IPS-18a (cell line): ENCODE data around the gene CREB5.

Experiments
- H3K27ac ChIP-seq: one replicate; pipeline ENCODE4 v1.5.1; 2013; ENCODE audit warnings: low read length
- H3K27me3 ChIP-seq: one replicate; pipeline ENCODE4 v1.6.1; 2013; ENCODE audit warnings: mild to moderate bottlenecking, low read length; ENCODE audit not compliant: control insufficient read depth, insufficient read depth
- H3K36me3 ChIP-seq: one replicate; pipeline ENCODE4 v1.6.1; 2013; ENCODE audit warnings: low read depth, low read length; ENCODE audit not compliant: control insufficient read depth
- H3K4me1 ChIP-seq: one replicate; pipeline ENCODE4 v1.6.1; 2013; ENCODE audit warnings: low read depth, low read length; ENCODE audit not compliant: control insufficient read depth
- H3K4me3 ChIP-seq: one replicate; pipeline ENCODE4 v1.5.1; 2013; ENCODE audit warnings: low read length
- H3K9ac ChIP-seq: one replicate; pipeline ENCODE4 v1.6.1; 2013; ENCODE audit warnings: mild to moderate bottlenecking, low read length, moderate library complexity
- H3K9me3 ChIP-seq: one replicate; pipeline ENCODE4 v1.6.1; 2013; ENCODE audit warnings: low read depth, low read length; ENCODE audit not compliant: control insufficient read depth

The CREB5 gene

DNA sequence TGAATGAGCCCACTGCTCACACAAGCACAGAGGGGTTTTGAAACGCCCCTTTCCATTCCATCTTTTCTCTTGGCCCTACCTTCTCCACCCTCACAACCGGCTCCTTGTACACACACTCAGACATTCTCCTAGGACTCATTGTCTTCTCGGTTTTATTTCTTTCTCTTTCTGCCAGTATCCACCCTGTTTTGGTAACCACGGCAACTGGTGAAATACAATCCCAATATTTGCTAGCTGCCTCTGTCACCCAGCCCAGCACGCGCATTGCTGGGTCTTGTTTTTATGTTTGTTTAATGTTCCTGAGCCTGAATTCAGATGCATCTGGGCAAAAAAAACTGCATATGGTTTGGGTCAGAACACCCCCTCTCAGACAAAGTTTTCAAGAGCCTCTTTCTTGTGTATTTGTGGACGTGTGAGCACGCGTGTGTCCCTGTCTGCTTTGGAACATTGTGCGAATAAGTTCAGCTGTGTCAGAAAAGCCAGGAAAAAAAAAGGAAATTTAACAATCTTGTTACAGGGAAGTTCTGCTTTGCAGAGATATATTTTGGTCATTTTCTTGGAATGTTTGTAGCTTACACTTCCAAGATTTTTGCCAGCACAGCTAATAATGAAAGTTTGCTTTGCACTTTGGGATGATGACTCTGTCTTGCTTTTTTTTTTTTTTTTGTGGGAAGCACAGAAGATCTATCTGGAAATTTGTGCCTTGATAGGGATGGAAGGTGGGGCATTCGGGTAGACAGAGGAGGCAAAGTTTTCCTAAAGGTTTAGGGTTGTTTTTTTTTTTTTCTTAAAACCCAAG, 320.0 kb downstream of the CREB5 start:
- Histone ChIP-seq H3K9me3 (no peaks in the 10 kb centered on the region), H3K36me3 (no peaks in the 10 kb centered on the region), H3K9ac (no peak overlapping the region), H3K27ac (no peak overlapping the region), H3K4me1 (peaks cover 10% of the 10 kb centered on the region), H3K27me3 (no peaks in the 10 kb centered on the region), H3K4me3 (no peak overlapping the region)

DNA sequence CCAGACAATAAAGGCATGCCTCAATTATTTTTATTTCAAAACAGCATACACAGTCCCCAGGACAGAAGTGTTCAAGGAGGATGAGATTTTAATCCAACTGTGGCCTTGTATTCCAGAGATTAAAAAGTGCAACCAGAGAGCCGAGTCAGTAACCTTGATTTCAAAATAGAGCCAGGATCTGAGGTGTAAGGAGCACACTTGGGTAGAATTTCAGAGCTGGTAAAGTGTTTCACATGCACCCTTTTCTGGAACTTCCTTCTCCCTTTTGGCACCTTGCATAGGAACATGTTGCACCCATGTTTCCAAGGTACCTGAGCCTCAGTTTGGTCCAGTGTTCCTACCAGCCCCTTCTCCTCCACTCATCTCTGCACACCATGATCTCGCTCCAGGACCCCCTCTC, 320.7 kb downstream of the CREB5 start:
- H3K27ac ChIP-seq, result no peak overlapping the region
- H3K9me3 ChIP-seq, result no peaks in the 10 kb centered on the region
- H3K4me1 ChIP-seq, result peaks cover 10% of the 10 kb centered on the region
- H3K27me3 ChIP-seq, result no peaks in the 10 kb centered on the region
- H3K4me3 ChIP-seq, result no peak overlapping the region
- H3K36me3 ChIP-seq, result no peaks in the 10 kb centered on the region
- H3K9ac ChIP-seq, result no peak overlapping the region

DNA sequence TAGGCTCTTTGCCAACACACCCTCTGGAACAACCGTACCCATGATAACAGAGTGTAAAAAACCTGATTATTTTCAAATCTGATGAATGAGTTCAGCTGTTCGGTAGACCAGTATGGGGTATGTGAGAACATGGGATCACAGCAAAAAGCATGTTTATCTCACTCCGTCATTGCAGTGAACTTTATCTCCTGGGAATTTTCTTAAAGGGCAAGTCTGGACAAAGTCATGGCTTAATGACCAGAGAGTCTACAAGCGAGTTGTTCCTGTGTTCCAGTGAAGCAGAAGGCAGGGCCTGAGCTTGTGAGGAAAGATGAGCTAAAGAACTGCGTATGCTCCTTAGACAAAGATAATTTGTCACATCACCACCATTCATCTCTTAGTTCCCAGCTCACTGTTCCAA, 326.1 kb downstream of the CREB5 start:
- no peaks in the 10 kb centered on the region for H3K27me3 ChIP-seq
- no peaks in the 10 kb centered on the region for H3K9me3 ChIP-seq
- H3K4me1 ChIP-seq, result peaks cover 17% of the 10 kb centered on the region
- H3K36me3 ChIP-seq, result no peaks in the 10 kb centered on the region
- no peak overlapping the region for H3K9ac ChIP-seq
- no peak overlapping the region for H3K27ac ChIP-seq
- H3K4me3 ChIP-seq, result no peak overlapping the region

DNA sequence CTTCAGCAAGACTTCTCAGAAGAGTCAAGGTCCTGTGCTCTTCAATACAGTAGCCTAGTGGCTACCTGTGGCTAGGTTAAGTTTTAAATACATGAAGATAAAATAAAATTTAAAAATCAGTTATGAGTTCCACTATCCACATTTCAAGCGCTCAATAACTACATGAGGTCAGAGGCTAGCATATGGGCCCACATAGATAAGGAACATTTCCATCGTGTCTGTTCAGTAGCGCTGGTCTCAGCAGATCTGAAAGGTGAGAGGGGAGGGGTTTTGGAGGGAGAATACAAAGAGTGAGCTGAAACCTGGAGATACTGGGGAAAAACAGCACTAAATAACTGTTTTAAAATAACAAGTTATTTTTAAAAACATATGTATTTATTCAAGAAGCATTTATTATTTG, 326.8 kb downstream of the CREB5 start:
- H3K36me3 ChIP-seq, result no peaks in the 10 kb centered on the region
- no peak overlapping the region for H3K9ac ChIP-seq
- no peaks in the 10 kb centered on the region for H3K27me3 ChIP-seq
- H3K27ac ChIP-seq, result no peak overlapping the region
- H3K4me3 ChIP-seq, result no peak overlapping the region
- no peaks in the 10 kb centered on the region for H3K9me3 ChIP-seq
- peaks cover 11% of the 10 kb centered on the region for H3K4me1 ChIP-seq

DNA sequence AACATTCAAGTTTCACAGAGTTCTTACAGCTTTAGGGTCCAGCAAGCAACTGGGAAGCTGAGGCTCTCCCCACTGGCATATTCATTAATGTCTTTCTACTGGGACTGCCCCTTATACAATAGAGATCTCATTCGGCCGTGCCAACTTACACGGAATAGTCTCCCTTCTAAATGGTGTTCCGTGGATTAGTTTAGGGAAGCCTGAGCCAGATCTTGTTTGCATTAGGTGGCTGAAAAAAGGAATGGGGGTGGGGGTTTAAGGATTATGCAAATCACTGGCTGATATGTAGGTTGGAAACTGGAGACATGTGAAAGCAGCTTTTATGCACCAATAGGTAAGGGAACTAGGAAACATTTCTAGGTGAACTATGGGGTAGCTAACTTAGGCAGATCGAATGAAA, 327.5 kb downstream of the CREB5 start:
- no peaks in the 10 kb centered on the region for H3K27me3 ChIP-seq
- peaks cover 10% of the 10 kb centered on the region for H3K4me1 ChIP-seq
- H3K36me3 ChIP-seq, result no peaks in the 10 kb centered on the region
- no peak overlapping the region for H3K4me3 ChIP-seq
- H3K9ac ChIP-seq, result no peak overlapping the region
- no peaks in the 10 kb centered on the region for H3K9me3 ChIP-seq
- no peak overlapping the region for H3K27ac ChIP-seq

DNA sequence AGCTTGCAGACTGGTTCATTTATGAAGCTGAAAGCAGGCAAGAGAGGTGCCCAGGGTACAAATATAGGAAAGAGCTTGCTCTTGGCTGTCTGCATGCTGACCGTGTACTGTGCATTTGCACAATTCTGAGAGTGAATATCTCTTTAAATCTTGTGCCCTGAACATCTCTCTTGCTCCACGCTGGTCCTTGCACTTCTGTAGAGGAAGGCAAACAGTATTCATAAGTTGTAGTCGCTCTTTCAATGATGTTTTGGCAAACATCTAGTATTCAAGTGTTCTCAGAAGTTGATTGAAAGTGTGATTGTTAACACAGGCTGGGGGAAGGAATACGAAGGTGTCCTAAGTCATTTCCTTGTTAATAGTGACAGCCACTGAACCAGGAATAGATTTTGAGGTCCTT, 332.6 kb downstream of the CREB5 start:
- no peaks in the 10 kb centered on the region for H3K36me3 ChIP-seq
- no peak overlapping the region for H3K9ac ChIP-seq
- H3K9me3 ChIP-seq, result no peaks in the 10 kb centered on the region
- no peak overlapping the region for H3K27ac ChIP-seq
- H3K4me1 ChIP-seq, result peaks cover 6% of the 10 kb centered on the region
- H3K27me3 ChIP-seq, result peaks cover 6% of the 10 kb centered on the region
- H3K4me3 ChIP-seq, result no peak overlapping the region

DNA sequence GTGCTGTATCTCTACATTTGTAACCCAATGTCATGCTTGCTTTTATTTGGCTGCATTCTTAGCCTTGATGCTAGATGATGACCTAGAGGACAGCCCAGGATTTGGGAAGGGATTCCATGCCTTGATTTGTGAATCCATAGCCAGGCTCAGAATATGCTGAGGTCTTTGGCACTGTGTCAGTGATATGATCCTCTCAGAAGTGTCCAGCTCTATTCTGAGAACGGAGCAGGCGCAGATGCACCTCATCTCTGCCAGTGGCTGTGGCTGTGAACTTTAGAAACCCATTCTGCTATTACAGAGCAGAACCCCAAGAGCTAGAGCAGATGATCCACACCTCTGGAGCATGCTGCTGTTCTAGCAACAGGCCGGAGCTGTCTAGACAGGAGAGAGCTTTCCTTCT, 333.0 kb downstream of the CREB5 start:
- no peak overlapping the region for H3K9ac ChIP-seq
- peaks cover 2% of the 10 kb centered on the region for H3K4me1 ChIP-seq
- no peak overlapping the region for H3K27ac ChIP-seq
- no peak overlapping the region for H3K4me3 ChIP-seq
- no peaks in the 10 kb centered on the region for H3K36me3 ChIP-seq
- H3K27me3 ChIP-seq, result peaks cover 6% of the 10 kb centered on the region
- H3K9me3 ChIP-seq, result no peaks in the 10 kb centered on the region

DNA sequence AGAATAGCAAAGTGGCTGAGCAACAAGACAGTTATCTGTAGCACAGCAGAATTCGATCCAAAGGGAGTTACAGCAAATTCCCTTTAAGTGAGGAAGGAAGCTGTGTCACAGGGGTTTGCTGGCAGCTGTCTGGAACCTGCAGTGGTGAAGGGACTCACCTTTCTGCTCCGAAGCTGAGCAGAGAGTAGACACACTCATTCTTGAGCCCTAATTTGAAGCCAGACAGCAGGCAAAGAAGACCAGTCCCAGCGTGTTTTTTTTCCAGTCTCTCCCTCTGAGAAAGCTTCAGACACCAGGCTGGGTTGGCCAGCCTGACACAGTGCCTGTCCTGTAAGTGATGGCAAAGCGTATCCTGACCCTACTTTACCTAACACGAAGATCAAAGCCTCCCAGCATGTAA, 335.1 kb downstream of the CREB5 start:
- H3K9ac ChIP-seq, result no peak overlapping the region
- H3K36me3 ChIP-seq, result no peaks in the 10 kb centered on the region
- peaks cover 6% of the 10 kb centered on the region for H3K27me3 ChIP-seq
- H3K4me3 ChIP-seq, result no peak overlapping the region
- no peaks in the 10 kb centered on the region for H3K4me1 ChIP-seq
- H3K27ac ChIP-seq, result no peak overlapping the region
- H3K9me3 ChIP-seq, result no peaks in the 10 kb centered on the region

DNA sequence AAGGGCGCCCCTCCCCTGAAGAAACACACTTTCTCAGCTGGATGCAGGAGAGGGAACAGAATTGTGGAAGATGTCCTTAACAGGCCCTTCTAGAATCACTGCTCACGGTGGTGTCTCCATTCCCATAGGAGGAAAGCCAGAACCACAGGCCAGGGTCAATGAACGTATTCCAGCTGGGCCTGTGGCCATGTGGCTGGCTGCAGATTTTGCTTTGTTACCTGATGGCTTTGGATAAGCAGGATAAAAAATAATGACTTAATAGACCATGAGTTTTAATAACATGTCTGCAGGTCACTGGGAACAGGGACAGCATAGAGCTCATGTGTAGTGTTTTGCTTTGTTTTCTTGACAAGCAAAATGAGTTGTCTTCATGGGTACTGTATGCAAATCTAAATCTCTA, 335.5 kb downstream of the CREB5 start:
- peaks cover 6% of the 10 kb centered on the region for H3K27me3 ChIP-seq
- no peak overlapping the region for H3K27ac ChIP-seq

DNA sequence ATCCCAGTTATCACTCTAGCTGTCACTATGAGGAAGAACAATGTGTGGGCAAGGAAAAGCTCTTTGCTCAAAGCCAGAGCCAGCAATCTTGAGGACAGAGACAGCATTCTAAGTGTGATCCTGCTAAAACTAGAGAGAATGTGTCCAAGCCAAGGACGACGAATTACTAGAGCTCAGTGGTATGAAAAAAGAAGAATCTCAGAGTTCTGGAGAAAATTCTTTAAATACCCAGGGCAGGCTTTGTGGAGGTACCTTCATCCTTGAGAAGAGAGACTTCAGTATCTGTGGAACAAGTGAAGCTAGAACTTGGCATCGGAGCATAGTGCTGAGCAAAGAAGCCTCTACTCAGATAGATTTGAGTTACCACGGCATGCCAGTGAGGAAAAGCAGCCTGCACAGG, 336.0 kb downstream of the CREB5 start:
- Histone ChIP-seq H3K27me3 (peaks cover 6% of the 10 kb centered on the region), H3K4me3 (no peak overlapping the region), H3K9me3 (no peaks in the 10 kb centered on the region), H3K27ac (no peak overlapping the region), H3K9ac (no peak overlapping the region), H3K4me1 (no peaks in the 10 kb centered on the region), H3K36me3 (no peaks in the 10 kb centered on the region)

More for the DNA sequence above, 335.5 kb downstream of the CREB5 start:
- H3K36me3 ChIP-seq, result no peaks in the 10 kb centered on the region
- H3K4me3 ChIP-seq, result no peak overlapping the region
- H3K4me1 ChIP-seq, result no peaks in the 10 kb centered on the region
- no peaks in the 10 kb centered on the region for H3K9me3 ChIP-seq
- no peak overlapping the region for H3K9ac ChIP-seq

DNA sequence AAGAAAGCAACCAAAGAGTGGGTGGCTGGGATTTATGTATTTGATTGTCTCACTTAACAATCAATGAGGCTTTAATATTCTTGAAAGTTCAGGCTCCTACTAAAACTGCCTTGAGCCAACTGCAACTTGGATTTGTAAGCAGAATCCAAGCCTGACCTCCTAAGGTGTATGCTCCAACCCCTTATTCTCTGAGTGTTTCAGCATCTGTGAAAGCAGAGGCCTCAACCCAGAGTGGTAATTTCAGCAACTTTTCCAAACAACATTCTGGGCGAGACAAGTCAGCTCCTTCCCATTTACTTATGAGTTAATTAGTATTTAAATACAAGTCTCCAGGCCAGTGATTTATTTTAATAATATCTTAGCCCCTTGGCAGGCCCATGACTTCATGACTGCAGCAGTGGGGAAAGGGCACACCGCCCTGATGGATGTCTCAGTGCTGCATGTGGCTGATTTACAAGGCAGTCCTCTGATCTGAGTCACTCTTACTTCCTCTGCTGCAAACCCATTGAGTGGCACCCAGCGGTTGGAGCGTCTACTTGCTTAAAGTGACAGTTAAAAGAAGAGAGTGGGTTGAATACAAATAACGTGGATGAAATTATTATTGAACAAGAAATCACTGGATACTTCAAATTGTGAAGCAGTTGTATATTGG, 336.7 kb downstream of the CREB5 start:
- H3K9me3 ChIP-seq, result no peaks in the 10 kb centered on the region
- H3K4me3 ChIP-seq, result no peak overlapping the region
- no peaks in the 10 kb centered on the region for H3K36me3 ChIP-seq
- no peak overlapping the region for H3K27ac ChIP-seq
- H3K27me3 ChIP-seq, result peaks cover 6% of the 10 kb centered on the region
- H3K4me1 ChIP-seq, result no peaks in the 10 kb centered on the region
- no peak overlapping the region for H3K9ac ChIP-seq

DNA sequence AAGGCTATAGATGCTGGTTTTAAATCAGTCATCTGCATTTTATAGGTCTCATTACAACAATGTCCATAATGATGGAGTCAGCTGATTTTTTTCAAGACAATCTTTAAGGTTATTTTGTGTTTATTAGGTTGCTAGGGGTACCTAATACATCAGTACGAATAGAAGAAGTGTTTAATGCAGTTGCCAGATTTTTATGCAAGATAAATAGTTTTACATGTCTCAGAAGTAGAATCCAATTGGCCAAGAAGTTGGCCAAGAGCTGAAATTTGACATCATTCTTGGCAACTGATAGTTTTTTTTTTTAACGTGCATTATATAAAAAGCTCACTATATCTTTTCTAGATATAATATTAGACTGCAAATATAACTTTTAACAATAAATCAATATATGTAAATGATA, 337.3 kb downstream of the CREB5 start:
- H3K27me3 ChIP-seq, result peaks cover 6% of the 10 kb centered on the region
- H3K9ac ChIP-seq, result no peak overlapping the region
- H3K9me3 ChIP-seq, result no peaks in the 10 kb centered on the region
- no peak overlapping the region for H3K27ac ChIP-seq
- H3K4me1 ChIP-seq, result no peaks in the 10 kb centered on the region
- no peaks in the 10 kb centered on the region for H3K36me3 ChIP-seq
- H3K4me3 ChIP-seq, result no peak overlapping the region
